Loucy (cell line): ENCODE results near the gene ADAMTS13.

ENCODE experiments used
- EZH2phosphoT487 ChIP-seq: fragments of 200-600 bp; IDR thresholded peaks from 2 replicates; pipeline ENCODE4 v1.6.1; 2018; ENCODE audit warnings: antibody characterized with exemption, mild to moderate bottlenecking, moderate library complexity, borderline replicate concordance
- TF ChIP-seq, protein P1 (sequence below): fragments of 200-600 bp; sonication (generic); conservative IDR thresholded peaks from 2 replicates; pipeline ENCODE4 v1.5.1; 2014; ENCODE audit warnings: mild to moderate bottlenecking, antibody characterized with exemption, low read length

DNA sequence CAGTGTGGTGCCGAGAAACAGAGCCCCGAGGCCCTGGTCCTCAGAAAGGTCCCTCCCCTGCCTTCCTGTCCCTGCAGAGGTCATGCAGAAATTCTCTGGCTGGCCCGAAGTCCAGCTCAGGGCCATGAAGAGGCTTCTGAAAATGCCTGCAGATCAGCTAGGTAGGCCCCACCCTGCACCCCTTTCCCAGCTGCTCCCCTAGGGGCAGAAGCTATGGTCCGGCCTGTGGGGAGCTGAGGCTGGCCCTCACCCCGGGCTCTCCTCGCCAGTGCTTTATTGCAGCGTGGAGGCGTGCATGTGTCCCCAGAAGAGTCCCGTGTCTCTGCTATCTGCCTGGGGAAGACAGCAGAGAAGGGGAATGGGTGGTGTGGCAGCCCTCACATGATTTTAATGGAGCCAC lies 24.3 kb upstream of the ADAMTS13 start:
- TF ChIP-seq, protein P1, sequence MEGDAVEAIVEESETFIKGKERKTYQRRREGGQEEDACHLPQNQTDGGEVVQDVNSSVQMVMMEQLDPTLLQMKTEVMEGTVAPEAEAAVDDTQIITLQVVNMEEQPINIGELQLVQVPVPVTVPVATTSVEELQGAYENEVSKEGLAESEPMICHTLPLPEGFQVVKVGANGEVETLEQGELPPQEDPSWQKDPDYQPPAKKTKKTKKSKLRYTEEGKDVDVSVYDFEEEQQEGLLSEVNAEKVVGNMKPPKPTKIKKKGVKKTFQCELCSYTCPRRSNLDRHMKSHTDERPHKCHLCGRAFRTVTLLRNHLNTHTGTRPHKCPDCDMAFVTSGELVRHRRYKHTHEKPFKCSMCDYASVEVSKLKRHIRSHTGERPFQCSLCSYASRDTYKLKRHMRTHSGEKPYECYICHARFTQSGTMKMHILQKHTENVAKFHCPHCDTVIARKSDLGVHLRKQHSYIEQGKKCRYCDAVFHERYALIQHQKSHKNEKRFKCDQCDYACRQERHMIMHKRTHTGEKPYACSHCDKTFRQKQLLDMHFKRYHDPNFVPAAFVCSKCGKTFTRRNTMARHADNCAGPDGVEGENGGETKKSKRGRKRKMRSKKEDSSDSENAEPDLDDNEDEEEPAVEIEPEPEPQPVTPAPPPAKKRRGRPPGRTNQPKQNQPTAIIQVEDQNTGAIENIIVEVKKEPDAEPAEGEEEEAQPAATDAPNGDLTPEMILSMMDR, result no peak
- no peak for TF ChIP-seq EZH2phosphoT487
